Measurements from ENCODE around the gene LOXL1.

LOXL1 gene

DNA sequence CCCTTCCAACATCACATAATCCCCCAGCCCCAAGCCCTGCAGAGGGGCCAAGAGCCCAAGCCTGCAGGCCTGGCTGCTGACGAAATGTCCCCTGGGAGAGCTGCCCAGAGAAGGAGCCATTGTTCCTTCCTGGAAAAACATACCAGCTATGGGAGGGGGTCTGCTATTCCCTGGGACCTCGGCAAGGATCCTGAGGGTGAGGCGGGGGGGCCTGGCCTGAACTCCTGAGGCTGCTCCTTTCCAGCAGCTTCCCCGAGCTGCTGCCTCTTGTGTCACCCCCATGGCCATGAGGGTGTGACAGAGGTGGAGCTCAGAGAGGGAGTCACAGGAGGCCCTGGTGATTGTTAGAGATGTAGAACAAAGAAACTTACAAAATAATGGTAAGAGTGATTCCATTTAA, 12.9 kb downstream of the LOXL1 start:
- no peak for DNase-seq

DNA sequence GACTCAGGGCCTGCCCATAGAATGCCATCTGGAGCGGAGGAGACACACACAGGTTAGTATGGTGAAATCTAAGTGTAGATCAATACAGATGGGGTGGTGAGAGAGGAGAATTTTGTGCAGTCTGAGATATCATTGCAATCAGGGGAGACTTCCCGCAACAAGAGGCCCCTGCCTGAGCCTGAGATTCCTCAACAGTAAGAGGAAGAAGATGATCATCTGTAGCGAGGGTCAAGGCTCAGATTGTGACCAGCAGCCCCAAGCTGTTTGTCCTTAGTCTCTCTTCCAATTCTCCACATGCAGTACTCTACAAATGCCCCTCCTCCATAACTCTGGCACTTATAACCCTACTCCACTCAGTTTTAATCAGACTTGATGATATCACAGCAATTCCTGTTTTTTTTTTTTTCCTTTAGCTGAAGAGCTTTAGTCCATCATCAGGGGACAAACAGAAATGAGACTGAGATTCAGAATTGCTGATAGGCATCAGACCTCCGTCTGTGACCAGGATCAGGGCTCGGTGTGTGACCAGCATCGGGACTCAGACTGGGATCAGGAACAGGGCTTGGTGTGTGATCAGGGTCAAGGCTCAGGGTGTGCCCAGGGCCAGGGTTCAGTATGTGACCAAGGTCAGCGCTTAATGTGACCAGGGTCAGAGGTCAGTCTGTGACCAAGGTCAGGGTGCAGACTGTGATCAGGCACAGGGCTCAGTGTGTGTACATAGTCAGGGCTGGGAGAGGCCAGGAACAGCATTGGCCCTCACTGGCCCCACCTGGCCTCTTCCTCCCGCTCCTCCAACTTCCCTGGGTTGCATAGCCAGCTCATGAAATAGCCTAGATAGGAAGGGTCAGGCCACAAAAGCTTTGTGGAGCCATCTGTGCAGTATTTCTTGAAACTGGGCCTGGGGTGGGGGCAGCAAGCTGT, 14.1 kb downstream of the LOXL1 start:
- DNase-seq, result no peak

DNA sequence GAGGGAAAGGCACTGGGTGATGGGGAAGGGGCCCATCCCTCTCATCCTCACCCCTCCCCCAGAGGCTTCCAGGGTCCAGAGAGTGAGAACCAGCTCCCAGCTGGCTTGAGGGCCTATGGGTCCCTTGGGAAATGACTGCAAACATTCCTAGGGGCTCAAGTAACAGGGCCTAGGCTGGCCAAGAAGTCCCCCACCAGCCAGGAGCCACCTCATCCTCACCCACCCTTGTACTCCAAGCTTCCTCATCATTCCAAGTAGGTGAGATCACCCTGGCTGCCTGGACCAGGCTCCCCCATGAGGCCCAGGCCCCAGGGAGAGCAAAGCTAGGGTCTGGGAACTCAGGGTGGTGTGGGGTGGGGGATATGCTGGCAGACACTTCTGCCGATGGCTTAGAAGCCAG, 14.8 kb downstream of the LOXL1 start:
- DNase-seq, result no peak

DNA sequence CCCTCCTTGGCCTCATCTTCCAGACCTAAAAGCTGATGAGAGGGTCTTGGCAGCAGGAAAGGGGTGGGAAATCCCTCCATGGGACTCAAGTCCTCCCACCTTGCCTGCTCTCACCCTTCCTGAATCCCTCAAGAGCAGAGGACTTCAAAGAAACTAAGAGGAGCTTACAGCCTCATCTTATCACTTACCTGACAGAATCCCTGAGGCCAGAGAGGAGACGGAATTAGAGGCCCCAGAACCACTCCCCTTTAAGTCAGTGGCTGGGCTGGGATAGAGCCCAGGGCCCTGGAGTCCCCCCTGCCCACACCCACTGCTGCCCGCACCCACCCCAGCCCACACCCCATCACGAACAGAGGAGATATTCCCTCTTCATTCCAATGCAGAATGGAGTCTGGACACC, 15.2 kb downstream of the LOXL1 start:
- DNase-seq, result no peak

DNA sequence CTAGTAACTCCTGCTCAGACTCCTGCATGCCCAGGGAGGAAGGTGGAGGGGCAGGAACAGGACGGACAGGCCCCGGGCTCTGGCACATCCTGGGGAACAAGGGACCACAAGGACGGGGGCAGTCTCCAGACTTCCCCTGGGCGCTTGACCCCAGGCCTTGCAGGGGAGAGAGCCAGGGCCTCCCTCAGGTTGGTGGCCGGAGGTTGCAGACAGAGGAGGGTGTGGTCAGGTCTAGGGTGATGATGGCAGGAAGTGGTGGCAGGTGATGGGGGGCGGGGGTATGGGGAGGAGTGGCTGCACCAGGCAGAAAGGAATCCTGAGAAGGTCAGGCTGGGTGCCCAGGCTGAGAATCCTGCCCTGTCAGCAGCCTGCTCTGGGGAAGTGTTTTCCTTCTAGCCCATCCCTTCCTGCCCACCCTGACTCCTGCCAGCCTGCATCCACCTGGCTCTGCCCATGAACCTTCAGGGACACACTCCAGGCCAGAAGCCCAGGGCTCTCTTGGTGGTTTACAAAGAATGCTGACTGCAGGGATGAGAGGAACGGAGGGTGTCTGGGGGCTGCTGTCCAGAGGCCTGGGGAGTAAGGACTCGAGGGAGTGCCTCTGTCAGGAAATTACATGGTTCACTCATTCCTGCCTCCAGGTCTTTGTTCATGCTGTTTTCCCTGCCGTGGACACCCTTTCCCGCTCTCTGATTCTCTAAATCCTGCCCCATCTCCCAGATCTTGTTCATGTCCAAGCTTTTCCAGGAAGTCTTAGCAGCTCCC, 15.8 kb downstream of the LOXL1 start:
- DNase-seq, result no peak

DNA sequence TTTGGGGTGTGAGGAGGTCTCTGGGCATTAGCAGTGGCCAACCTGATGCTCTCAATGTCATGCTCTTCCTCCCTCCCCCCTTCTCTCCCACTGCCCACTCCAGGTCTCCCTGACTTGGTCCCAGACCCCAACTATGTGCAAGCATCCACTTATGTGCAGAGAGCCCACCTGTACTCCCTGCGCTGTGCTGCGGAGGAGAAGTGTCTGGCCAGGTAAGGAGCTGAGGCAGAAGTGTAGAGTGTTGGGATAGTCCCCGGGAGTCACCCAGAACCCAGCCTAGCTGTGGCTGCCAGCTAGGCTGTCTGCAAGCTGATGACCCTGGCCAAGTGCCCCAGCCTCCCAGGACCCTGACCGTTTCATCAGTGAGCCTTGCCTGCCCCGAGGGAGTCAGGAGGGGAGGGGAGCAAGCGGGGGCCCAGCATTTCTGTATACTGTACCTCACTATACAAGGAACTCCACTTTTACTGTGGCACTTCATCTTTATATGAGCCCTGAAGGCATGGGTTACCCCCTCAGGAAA, 16.5 kb downstream of the LOXL1 start:
- DNase-seq, result no peak

DNA sequence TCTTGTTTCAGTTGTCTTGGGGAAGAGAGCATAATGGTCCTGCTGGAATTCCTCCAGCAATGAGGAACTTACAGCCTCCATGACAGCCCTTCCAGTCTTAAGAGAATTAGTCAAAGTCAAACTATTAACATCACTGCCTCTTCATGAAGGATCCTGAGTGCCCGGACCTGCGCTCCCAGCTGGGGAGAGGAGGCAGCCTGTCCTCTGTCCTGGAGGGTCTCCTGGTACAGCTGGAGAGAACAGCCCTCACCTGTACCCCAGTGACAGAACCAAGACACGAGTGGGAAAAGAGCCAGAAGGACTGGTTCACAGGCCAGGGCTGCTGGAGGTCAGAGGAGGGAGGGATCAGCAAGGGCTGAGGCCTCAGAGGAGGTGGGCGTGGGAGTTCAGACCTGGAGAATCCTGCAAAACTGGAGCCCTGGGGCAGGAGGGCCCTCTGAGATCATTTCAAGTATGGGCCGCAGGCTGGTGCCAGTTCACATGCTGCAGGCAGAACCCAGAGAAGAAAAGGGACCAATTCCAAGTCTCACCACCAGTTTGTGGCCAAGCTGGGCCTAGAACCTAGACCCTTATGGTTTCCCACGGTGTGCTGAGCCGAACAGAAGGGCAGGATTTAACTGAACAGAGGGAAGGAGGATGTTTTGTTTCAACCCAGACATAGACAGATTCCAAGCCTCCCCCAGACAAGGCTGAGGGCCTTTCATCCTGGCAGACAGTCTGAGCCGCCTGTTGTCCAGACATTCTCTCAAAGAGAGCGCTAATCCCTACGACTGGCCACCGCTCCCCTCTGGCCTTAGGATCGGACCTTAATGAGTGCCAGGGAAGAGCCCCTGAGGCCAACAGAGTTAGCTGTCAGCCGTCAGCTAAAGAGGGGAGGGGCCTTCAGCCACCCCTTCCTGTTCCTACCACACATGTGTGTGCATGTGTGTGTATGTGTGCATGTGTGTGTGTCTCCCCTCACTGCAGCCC, 18.2 kb downstream of the LOXL1 start:
- no peak for DNase-seq

DNA sequence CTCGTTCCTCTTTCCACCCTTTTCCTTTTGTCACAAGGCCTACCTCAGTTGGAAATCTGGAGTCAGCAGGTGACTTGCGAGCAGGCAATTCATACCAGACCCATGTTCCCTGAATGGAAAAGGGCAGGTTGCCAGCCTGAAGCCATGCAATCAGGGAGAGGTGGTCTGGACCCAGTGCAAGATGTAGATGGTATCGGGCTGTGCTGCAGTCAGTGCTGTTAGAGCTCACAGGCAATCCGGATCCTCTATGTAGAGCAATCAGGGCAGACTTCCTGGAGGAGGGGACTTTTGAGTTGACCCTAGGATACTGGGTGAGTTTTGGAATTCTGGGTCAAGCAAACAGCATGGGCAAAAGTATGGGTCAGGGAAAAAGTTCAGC, 18.9 kb downstream of the LOXL1 start:
- DNase-seq, result no peak

DNA sequence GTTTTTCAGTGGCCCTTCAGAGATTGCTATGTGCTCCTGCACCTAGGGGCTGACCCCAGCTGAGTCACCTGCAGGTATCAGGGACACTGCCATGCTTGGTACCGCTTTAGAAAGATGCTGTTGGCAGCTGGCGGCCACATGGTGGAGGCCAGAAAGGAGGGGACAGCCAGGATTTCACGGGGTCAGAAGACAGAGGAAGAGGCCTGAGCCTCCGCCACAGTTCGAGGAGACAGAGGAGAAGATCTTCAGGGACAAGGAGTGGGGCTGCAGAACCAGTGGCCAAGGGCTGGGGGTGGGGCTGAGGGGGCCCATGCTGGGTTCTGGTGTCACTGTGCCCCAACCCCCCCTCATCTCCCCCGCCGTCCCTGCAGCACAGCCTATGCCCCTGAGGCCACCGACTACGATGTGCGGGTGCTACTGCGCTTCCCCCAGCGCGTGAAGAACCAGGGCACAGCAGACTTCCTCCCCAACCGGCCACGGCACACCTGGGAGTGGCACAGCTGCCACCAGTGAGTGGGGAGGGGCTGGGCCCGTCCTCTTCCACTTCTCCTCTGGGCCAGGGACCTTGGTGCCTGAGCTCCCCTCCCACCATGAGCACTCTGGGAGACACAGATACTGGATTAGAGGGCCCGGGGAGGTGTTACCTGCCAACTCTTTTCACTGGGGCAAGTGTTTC, 19.9 kb downstream of the LOXL1 start:
- no peak for DNase-seq

DNA sequence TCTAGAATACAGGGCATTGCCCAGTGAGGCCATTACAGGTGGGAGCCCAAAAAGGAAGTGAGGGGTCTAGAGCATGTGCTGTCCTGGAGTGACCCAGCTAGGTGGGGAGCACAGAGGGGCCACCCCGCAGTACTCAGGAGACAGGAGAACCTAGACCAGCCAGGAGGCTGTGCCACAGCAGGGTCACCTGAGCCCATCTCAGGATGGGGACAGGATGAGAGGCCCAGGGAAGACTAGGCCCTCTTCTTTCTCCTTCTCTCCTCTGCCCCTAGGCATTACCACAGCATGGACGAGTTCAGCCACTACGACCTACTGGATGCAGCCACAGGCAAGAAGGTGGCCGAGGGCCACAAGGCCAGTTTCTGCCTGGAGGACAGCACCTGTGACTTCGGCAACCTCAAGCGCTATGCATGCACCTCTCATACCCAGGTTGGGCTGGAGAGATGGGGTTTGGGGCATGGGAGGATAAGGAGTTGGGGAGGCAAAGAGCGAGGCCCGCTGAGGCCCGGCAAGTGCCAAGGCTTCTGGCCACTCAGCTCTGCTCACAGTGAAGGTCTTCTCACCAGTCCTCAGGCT, 20.6 kb downstream of the LOXL1 start:
- DNase-seq, result no peak

DNA sequence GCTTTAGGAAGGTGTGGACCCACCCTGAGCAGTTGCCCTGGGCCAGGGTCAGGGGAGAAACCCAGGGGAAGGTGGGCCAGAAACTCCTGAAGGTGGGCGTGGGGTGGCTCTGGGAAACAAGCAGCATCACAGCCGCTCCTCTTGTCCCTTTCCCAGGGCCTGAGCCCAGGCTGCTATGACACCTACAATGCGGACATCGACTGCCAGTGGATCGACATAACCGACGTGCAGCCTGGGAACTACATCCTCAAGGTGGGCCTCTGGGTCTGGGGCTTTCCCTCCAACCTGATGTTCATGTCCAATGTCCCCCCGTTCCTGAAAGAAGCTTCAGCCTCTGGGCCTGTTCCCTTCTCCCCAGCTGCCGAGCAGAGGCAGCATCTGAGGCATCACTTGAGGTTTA, 21.4 kb downstream of the LOXL1 start:
- no peak for DNase-seq

DNA sequence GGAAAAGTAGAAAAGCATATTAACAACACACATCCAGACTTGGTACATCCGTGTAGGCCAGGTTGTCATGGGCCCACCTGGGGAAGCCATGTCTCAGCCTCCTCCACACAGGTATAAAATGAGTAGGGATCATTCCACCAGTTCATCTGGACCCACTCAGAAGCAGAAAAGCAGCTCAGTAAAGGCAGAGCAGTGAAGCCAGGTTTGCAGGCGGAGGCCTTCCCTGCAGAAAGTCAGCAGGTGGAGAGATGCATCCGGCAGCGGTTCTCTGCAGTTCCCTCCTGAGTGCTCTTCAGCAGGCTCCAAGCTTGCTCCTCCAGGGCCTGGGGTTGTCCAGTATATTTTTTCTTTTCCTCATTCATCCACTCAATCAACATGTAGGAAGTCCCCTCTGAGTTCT, 22.1 kb downstream of the LOXL1 start:
- no peak for DNase-seq

DNA sequence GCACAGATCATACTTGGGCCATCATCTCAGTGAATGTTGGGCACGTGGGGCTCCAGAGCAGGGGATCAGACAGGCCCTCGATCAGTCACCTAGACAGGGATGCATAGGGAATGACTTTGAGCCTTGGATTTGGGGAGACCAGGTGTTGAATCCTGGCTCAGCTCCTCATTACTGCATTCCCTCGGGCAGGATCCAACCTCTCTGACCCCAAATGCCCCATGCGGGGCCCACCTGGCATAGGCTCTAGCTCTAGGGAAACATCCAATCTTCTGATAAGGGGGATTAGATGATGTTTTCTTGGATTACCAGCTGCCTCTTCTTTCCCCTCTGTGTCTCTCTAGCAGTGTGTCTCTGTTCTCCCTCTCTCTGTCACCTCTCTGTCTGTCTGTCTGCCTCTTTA, 22.7 kb downstream of the LOXL1 start:
- DNase-seq, result no peak

DNA sequence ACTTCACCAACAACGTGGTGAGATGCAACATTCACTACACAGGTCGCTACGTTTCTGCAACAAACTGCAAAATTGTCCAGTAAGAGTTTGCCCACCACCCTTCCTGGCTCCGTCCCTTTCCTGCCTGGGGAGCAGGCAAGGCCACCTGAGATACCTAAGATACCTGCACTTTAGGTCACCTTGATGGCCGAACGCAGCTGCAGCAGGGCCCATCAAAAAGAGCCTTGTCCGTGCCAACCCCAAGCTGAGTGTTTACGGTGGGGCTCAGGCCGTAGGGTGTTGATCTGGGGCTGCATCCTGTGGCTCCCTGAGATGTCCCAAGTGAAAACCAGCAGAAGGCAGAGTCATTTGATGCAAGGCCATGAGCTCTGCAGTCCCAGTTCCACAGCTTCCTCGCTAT, 23.2 kb downstream of the LOXL1 start:
- no peak for DNase-seq

DNA sequence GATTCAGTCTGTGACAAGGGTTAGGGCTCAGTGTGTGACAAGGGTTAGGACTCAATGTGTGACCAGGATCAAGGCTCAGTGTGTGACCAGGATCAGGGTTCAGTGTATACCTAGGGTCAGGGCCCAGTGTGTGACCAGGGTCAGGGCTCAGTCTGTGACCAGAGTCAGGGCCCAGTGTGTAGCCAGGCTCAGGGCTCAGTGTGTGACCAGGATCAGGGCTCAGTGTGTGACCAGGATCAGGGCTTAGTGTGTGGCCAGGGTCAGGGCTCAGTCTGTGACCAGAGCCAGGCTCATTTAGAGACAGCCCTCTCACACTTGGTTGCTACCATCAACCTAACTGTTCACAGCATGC, 24.2 kb downstream of the LOXL1 start:
- no peak for DNase-seq

DNA sequence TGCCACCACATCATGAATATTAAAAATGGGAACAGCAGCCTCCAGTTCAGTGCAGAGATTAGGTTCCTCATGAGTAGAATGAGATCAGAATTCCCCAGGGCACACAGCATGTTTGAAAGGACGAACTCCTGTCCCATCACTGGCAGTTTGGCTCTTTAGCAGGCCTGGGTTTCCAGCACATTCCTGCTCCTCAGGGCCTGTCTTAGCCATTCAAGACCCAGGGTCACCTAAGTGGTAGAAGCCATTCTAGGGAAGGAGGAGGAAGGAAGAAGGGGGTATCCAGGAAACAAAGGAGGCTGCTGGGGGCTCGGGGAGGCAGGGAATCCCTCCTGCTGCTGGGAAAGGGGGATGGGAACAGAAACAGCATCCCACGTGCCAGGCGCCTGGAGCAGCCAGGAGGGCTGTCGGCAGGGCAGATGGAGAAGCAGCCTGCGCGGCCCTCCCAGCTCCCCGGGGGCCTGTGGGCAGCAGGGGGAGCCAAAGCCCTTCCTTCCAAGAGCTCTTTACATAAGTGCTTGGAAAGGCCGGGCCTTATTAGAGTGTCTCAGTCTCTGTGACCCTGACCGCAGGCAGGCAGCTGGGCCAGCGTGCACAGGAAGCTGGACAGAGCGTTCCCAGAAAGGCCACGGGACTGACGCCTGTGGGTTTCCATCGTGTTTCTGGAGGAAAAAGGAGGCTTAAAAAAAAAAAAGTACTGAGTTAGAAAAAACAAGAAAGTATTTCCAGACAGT, 24.7 kb downstream of the LOXL1 start:
- DNase-seq, result peak; percentile 72

DNA sequence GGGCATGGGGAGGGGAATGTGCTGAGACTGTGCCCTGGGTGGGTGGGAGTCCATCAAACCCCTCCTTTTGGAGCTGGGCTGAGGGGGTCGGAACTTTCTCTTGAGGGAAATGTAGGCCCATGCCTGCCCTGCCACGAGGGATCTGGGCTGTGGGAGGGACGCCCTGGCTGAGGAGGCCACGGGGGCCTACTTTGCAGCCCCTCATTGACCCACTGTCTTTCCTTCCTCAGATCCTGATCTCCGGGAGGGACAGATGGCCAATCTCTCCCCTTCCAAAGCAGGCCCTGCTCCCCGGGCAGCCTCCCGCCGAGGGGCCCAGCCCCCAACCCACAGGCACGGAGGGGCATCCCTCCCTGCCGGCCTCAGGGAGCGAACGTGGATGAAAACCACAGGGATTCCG, 25.3 kb downstream of the LOXL1 start:
- DNase-seq, result no peak

DNA sequence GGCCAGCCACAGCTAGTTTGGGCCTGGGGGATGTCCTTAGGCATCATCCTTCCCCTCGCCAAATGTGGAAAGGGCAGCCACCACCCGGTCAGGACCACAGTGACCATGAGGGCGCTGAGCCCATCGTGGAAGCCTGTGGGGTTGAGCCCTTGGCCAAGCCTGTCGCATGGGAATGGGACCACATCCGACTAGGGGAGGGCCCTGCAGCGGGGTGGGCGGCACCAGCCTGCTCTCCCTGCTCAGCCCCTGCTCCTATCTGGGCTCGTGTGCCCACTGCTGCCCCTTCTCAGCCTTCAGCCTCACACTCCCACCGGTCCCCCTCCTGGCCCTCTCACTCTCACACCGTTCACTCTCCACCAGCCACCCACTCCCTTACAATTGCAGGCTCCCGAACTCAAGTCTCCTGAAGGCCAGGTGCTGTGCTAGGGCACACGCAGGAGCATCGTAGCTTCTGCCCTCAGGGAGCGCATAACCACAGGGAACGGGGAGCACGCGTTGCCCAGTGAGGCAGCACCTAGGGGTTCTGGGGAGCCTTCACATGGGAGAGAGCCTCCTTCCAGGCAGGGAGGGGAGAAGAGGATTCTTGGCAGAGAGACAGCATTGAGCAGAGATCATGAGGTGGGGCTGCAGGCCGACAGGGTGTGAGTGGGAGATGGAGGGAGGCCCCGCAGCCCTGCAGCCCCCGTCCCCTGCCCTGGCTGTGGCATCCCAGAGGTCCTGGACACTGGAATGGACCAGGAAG, 26.1 kb downstream of the LOXL1 start:
- no peak for DNase-seq

DNA sequence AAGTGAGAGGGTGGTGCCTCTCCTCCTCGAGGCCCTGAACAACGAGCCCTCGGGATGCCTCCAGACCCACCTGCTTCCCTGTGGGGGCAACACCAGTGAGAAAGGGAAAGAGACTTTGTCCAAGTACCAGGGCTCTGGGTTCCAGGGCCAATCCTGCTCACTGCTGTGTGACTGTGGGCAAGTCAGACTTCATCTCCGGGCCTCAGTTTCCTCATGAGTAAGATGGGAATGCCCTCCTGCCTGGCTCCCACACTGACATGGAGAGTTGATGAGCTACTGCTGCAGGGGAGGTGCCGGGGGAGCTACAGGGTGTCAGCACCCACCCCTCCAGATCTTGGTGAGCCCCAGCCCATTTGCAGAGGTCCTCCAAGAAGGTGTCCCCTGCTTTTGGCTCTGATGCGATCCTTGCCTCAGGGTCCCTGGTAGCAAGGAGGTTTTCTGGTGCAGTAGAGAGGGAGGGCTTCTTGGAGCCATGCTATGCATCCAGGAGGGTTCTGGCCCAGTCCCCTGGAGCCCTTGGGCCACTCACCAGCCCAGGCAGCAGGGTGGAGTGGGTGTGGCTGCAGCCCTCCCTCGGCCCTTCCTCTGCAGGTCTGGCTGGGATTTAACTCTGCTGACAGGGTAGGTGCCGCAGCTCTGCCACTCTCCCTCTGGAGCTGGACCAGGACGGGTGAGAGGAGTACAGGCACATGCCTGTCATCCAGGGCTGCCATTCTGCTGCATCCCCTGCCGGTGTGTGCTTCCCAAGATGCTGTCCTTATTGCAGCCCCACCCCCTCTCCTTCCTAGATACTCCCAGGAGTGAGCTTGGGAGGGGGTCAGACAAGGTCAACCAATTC, 26.9 kb downstream of the LOXL1 start:
- DNase-seq, result no peak

All from stimulated activated CD4-positive, alpha-beta T cell treated with anti-CD3 and anti-CD28 coated beads, Interleukin-4, amount 100 ng/mL, for 1 hour (primary cell).